GM19193 (cell line): Measurements from ENCODE around the gene NCAM2.

Source experiments
- POLR2A ChIP-seq: IDR thresholded peaks from 4 replicates; pipeline ENCODE4 v1.6.1; 2011; ENCODE audit not compliant: insufficient read depth, insufficient read length; ENCODE audit errors: extremely low read depth

NCAM2 gene

GRCh38 chr21:21074305-21074704 is 76.1 kb downstream of the NCAM2 start:
- TF ChIP-seq POLR2A = no peak

GRCh38 chr21:21076051-21076450 is 77.8 kb downstream of the NCAM2 start:
- no peak for TF ChIP-seq POLR2A

- TF ChIP-seq POLR2A = no peak
Observed at GRCh38 chr21:21076491-21076890, 78.3 kb downstream of the NCAM2 start.

GRCh38 chr21:21079646-21080045 is 81.4 kb downstream of the NCAM2 start:
- TF ChIP-seq POLR2A = no peak

- no peak for TF ChIP-seq POLR2A
Observed at GRCh38 chr21:21084179-21084578, 86.0 kb downstream of the NCAM2 start.

GRCh38 chr21:21085206-21085605 is 87.0 kb downstream of the NCAM2 start:
- TF ChIP-seq POLR2A = no peak

GRCh38 chr21:21096956-21097355 is 98.7 kb downstream of the NCAM2 start:
- no peak for TF ChIP-seq POLR2A

- no peak for TF ChIP-seq POLR2A
Observed at GRCh38 chr21:21097466-21097865, 99.3 kb downstream of the NCAM2 start.

- no peak for TF ChIP-seq POLR2A
Observed at GRCh38 chr21:21101911-21102310, 103.7 kb downstream of the NCAM2 start.

- TF ChIP-seq POLR2A = no peak
Observed at GRCh38 chr21:21102896-21103295, 104.7 kb downstream of the NCAM2 start.

- TF ChIP-seq POLR2A = no peak
Observed at GRCh38 chr21:21103692-21104091, 105.5 kb downstream of the NCAM2 start.

GRCh38 chr21:21109736-21110135 is 111.5 kb downstream of the NCAM2 start:
- no peak for TF ChIP-seq POLR2A

- TF ChIP-seq POLR2A = no peak
Observed at GRCh38 chr21:21111309-21111920, 113.2 kb downstream of the NCAM2 start.

- no peak for TF ChIP-seq POLR2A
Observed at GRCh38 chr21:21114461-21114860, 116.3 kb downstream of the NCAM2 start.

GRCh38 chr21:21119091-21119490 is 120.9 kb downstream of the NCAM2 start:
- TF ChIP-seq POLR2A = no peak

GRCh38 chr21:21122680-21123079 is 124.5 kb downstream of the NCAM2 start:
- TF ChIP-seq POLR2A = no peak

GRCh38 chr21:21132390-21132789 is 134.2 kb downstream of the NCAM2 start:
- no peak for TF ChIP-seq POLR2A
